Heart left ventricle (tissue), 16 donors: ENCODE results near the gene LIPN. TPM values are rescaled to one million over a fixed set of nuclear protein-coding genes. Genes with fewer than 3 reads are reported as not detected.

Source experiments
- ATAC-seq, 4 donors: fragments of 200-7000 bp; cut with Tn5 transposase; one replicate each; pipeline ENCODE4 v1.9.1; 2020 to 2022; ENCODE audit warnings: moderate library complexity in 4 of 4, mild to moderate bottlenecking in 3 of 4, moderate number of reproducible peaks in 1 of 4
- DNase-seq, 5 donors: peaks; one replicate each; pipeline ENCODE4 v3.0.0-alpha.2; 2020
- H3K27ac ChIP-seq, 12 donors: fragments of 200-600 bp; sonication (generic) in 4 of 12; one replicate each; pipeline versions ENCODE4 v1.5.0 to v1.8.0; 2016 to 2022; ENCODE audit warnings: mild to moderate bottlenecking in 2 of 12
- H3K27me3 ChIP-seq, 9 donors: fragments of 200-600 bp; sonication (generic) in 2 of 9; one replicate each; pipeline versions ENCODE4 v1.5.1 to v1.8.0; 2016 to 2022; ENCODE audit warnings: mild to moderate bottlenecking in 3 of 9
- H3K36me3 ChIP-seq, 9 donors: fragments of 200-600 bp; sonication (generic) in 2 of 9; one replicate each; pipeline versions ENCODE4 v1.5.0 to v1.8.0; 2018 to 2022; ENCODE audit warnings: mild to moderate bottlenecking in 2 of 9
- H3K4me1 ChIP-seq, 12 donors: fragments of 200-600 bp; sonication (generic) in 4 of 12; one replicate each; pipeline versions ENCODE4 v1.5.0 to v1.8.0; 2016 to 2022; ENCODE audit warnings: mild to moderate bottlenecking in 3 of 12
- H3K4me3 ChIP-seq, 12 donors: fragments of 200-600 bp; sonication (generic) in 4 of 12; one replicate each; pipeline versions ENCODE4 v1.5.0 to v1.8.0; 2017 to 2022; ENCODE audit warnings: mild to moderate bottlenecking in 9 of 12, moderate library complexity in 4 of 12
- H3K9me3 ChIP-seq, 12 donors: fragments of 200-600 bp; sonication (generic) in 4 of 12; one replicate each; pipeline versions ENCODE4 v1.5.0 to v1.8.0; 2016 to 2022; ENCODE audit warnings: mild to moderate bottlenecking in 1 of 12
- POLR2A ChIP-seq, 2 donors: fragments of 450-650 bp; IDR thresholded peaks; one replicate each; pipeline ENCODE4 v1.6.1; 2017; ENCODE audit warnings: antibody characterized with exemption in 2 of 2, mild to moderate bottlenecking in 2 of 2, moderate library complexity in 2 of 2
- WGBS, 4 donors: extraction: QIAGEN DNeasy Blood & Tissue Kit in 2 of 4; methylation state at CpG; one replicate each; pipeline versions ENCODE4 v1.1.5 to v1.1.7; 2013 to 2018; 5-methylcytosine and 5-hydroxymethylcytosine counted together
- intact Hi-C, 10 donors: fragments of 100-400 bp; cut with DNase I; formaldehyde crosslinking; loops; one replicate each; pipeline versions ENCODE4 v1.11.1 to v1.14.2; 2022
- polyA plus RNA-seq, 2 donors: library from polyadenylated mRNA; stranded (reverse); fragments of 200-250 nt; gene quantifications; one replicate each; pipeline ENCODE4 v1.2.3, GENCODE V29; 2013
- total RNA-seq, 9 donors: library from RNA; depleted of rRNA in 2 of 9; stranded (reverse); fragments of >200 nt in 2 of 9; fragmentation: NEBNext Ultra II Directional in 3 of 9; extraction: Animal tissue kit (Norgen Biotek cat#: 25700) in 3 of 9; gene quantifications; one replicate each; pipeline versions ENCODE4 v1.1.0 to v1.2.4, GENCODE V29; 2016 to 2023
- TF ChIP-seq, protein P1 (sequence below), 12 donors: fragments of 200-600 bp; sonication (generic) in 4 of 12; IDR thresholded peaks; one replicate each; pipeline versions ENCODE4 v1.5.0 to v1.8.0; 2018 to 2022; ENCODE audit warnings: antibody characterized with exemption in 12 of 12, mild to moderate bottlenecking in 5 of 12
- donor health status: ischemic (EF 13 %, LVEDD 7.1; RV severe dilation, severe dysfunction).
- donor health status: healthy with polysubstance abuse.
- donor health status: DM: no; HTN: yes; CAD: no.
- donor health status: DM: no; HTN: no; CAD: no.
- donor health status: ischemic (EF 25% LVEDD 6.9; RV normal size, moderate dysfunction).
- donor health status: ischemic (EF 25% LVEDD 5.7; RV mildly dilated, moderate dysfunction).
- donor health status: healthy.
- donor health status: DM: yes; HTN: yes; CAD: no.
- donor health status: ischemic (EF 35%, LVEDD 5.7; RV mildly dilated, moderate dysfunction).
- donor health status: nonischemic (EF 11% LVEDD 7.7; RV severe dilation, severe dysfunction).
- donor health status: DM: yes; HTN: yes; CAD: no.
- donor health status: PGD.
- donor health status: ischemic (EF 29% LVEDD 5.4; RV normal size, mild dysfunction).
- donor health status: nonischemic (EF 23%, LVEDD 6.1; RV moderate dilation, normal function).

The LIPN gene
- total and polyA plus RNA-seq, 11 donors = 0.43 TPM; not detected in 10

DNA sequence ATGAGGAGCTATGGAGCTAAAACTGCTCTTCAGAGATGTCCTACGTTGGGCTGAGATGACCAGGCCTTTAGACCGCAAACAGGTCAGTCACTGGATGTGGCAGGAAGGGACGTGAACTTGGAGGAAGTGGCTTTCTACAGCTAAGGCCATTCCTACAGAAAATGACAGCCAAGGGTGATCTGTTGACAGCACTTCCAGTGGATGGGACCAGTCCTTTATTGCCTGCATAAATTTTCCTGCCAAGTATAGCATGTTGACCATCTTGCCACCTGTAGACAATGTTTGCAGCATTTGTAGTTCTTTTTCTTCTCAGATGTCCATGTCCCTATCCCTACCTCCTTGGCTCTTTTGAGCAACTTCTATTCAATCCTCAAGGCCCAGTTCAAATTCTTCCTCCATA is 46.1 kb downstream of the LIPN start:
- H3K36me3 ChIP-seq = no peaks in the 10 kb centered on the region
- H3K27ac ChIP-seq = no peak overlapping the region
- DNase-seq (no peak), ATAC-seq (no peak)
- 73 to 87% (median 78%) methylated on average over 3 of the region's 3 CpGs for WGBS, 4 donors
- H3K27me3 ChIP-seq = peaks cover 0 to 4% (median 0%) of the 10 kb centered on the region in 9 donors
- no peak for TF ChIP-seq POLR2A (IDR thresholded peaks at IDR 0.05)
- TF ChIP-seq, protein P1, sequence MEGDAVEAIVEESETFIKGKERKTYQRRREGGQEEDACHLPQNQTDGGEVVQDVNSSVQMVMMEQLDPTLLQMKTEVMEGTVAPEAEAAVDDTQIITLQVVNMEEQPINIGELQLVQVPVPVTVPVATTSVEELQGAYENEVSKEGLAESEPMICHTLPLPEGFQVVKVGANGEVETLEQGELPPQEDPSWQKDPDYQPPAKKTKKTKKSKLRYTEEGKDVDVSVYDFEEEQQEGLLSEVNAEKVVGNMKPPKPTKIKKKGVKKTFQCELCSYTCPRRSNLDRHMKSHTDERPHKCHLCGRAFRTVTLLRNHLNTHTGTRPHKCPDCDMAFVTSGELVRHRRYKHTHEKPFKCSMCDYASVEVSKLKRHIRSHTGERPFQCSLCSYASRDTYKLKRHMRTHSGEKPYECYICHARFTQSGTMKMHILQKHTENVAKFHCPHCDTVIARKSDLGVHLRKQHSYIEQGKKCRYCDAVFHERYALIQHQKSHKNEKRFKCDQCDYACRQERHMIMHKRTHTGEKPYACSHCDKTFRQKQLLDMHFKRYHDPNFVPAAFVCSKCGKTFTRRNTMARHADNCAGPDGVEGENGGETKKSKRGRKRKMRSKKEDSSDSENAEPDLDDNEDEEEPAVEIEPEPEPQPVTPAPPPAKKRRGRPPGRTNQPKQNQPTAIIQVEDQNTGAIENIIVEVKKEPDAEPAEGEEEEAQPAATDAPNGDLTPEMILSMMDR (IDR thresholded peaks at IDR 0.05) = no peak
- H3K9me3 ChIP-seq = no peaks in the 10 kb centered on the region
- H3K4me1 ChIP-seq = no peaks in the 10 kb centered on the region
- intact Hi-C loops = loop anchor here in 2 of 10 donors (5.0 to 10.0 kb wide), 3 partner anchors 111 to 239 kb away; no protein-coding TSS in a partner anchor
- H3K4me3 ChIP-seq = no peak overlapping the region

DNA sequence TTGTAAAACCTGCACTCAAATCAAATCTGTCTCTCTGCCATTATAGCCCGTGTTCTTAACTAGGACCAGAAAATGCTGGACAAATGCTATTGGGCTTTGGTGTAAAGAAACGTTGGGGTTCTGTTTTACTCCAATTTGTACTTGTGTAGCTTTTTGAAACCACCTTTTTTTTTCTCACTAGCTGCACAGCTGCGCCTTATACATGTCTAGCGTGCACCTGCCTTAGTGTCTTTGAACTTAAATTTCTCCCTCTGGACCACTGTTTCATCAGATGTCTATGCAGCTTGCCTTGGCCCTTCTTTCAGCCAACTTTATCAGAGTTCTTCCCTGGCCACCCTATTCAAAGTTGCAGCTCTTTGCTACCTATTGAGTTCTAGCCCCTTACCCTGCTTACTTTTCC is 49.8 kb downstream of the LIPN start:
- intact Hi-C loops = loop anchor here in 6 of 10 donors (5.0 to 10.0 kb wide), 5 partner anchors 115 to 245 kb away; no protein-coding TSS in a partner anchor

DNA sequence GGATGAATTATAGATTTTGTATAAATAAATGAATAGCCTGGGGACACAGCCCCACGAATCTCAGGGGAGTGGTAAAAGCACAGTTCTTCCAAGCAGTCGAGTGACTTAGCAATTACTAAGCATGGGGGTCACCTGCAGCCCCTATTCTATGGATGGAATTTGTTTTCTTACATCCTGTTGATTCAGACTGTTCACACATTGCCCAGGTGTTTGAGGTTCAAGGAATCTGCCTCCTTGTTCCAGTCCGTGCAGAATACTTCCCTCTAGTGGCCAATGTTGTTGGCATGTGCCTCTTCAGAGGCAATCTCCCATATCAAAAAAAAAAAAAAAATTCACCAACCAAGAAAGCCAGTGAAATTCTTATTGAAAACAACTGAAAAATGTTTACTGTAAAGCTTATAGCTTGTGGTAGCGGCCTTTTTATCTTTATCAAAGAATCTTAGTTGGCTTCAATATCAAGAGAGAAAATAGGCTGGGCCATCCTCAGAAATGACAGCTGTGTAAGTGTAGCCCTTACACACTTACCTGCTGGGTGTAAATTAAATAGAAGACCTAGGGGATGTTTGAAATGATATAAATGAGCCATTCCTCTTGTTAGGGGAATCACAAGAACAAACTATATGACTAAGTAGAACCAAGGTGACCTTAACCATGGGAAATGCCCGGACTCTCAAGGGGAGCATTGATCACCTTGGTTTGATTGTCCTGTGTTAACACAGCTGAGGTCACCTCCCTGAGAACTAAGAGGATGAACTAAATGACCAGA is 50.6 kb downstream of the LIPN start:
- TF ChIP-seq POLR2A (IDR thresholded peaks at IDR 0.05) = no peak
- TF ChIP-seq, protein P1 (IDR thresholded peaks at IDR 0.05) = peak; percentile 39 to 68 (median 56)
- 41 to 49% (median 44%) methylated on average over 5 of the region's 5 CpGs for WGBS, 4 donors
- H3K36me3 ChIP-seq = no peaks in the 10 kb centered on the region
- no peak overlapping the region for H3K27ac ChIP-seq
- no peak overlapping the region for H3K4me3 ChIP-seq
- ATAC-seq (peak in 1 of 4 donors; percentile 49), DNase-seq (no peak)
- H3K9me3 ChIP-seq = no peaks in the 10 kb centered on the region
- intact Hi-C loops = loop anchor here in 4 of 10 donors (5.0 to 10.0 kb wide), 3 partner anchors 123 to 246 kb away; no protein-coding TSS in a partner anchor
- H3K4me1 ChIP-seq = no peaks in the 10 kb centered on the region
- peaks cover 0 to 8% (median 0%) of the 10 kb centered on the region in 9 donors for H3K27me3 ChIP-seq

More for the DNA sequence above, 49.8 kb downstream of the LIPN start:
- ATAC-seq (no peak), DNase-seq (no peak)
- TF ChIP-seq POLR2A (IDR thresholded peaks at IDR 0.05) = no peak
- TF ChIP-seq, protein P1 (IDR thresholded peaks at IDR 0.05) = no peak
- Histone ChIP-seq H3K36me3 (no peaks in the 10 kb centered on the region), H3K27me3 (peaks cover 0 to 8% (median 0%) of the 10 kb centered on the region in 9 donors), H3K27ac (no peak overlapping the region), H3K9me3 (no peaks in the 10 kb centered on the region), H3K4me1 (no peaks in the 10 kb centered on the region), H3K4me3 (no peak overlapping the region)
- 69 to 84% (median 74%) methylated on average over 4 of the region's 4 CpGs for WGBS, 4 donors

DNA sequence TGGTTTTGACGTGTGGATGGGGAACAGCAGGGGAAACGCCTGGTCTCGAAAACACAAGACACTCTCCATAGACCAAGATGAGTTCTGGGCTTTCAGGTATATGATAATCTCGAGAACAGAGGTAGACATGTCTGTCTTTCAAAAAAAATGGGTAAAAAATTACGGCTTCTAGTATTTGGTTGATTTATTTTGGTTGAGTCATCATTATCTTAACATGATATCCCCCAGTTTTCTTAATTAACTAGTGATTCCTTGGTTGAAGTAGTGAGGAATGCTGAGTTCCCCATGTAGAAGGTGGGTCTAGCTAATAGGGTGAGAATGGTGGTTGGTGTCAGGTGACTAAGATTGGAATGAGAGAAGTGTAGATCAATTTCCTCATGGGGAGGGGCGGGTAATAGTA is 53.4 kb downstream of the LIPN start:
- no peak for DNase-seq
- intact Hi-C loops = loop anchor here in 4 of 10 donors (5.0 to 10.0 kb wide), 3 partner anchors 126 to 248 kb away; no protein-coding TSS in a partner anchor
- Histone ChIP-seq H3K4me3 (no peak overlapping the region), H3K27me3 (peaks cover 0 to 8% (median 0%) of the 10 kb centered on the region in 9 donors), H3K36me3 (no peaks in the 10 kb centered on the region), H3K27ac (no peak overlapping the region), H3K4me1 (no peaks in the 10 kb centered on the region), H3K9me3 (no peaks in the 10 kb centered on the region)
- no peak for TF ChIP-seq POLR2A (IDR thresholded peaks at IDR 0.05)
- TF ChIP-seq, protein P1 (IDR thresholded peaks at IDR 0.05) = no peak
- no peak for ATAC-seq
- WGBS, 4 donors = 82 to 86% (median 83%) methylated on average over 6 of the region's 6 CpGs
